PFSK-1 (cell line): Measurements from ENCODE around the gene DDX39A.

Experiments used
- FOXP2 ChIP-seq: optimal IDR thresholded peaks from 2 replicates; pipeline ENCODE3; 2011; ENCODE audit warnings: borderline replicate concordance, control low read depth, inconsistent platforms; ENCODE audit not compliant: insufficient read depth; ENCODE audit errors: extremely low read length, extremely low read depth
- POLR2AphosphoS5 ChIP-seq: IDR thresholded peaks from 2 replicates; pipeline ENCODE4 v1.6.1; 2012; ENCODE audit warnings: low read depth, mild to moderate bottlenecking, control low read depth, low read length, moderate library complexity
- SIN3A ChIP-seq: IDR thresholded peaks from 2 replicates; pipeline ENCODE4 v1.6.1; 2012; ENCODE audit warnings: mild to moderate bottlenecking, low read length, moderate library complexity, borderline replicate concordance; ENCODE audit not compliant: insufficient read depth
- TAF1 ChIP-seq: IDR thresholded peaks from 2 replicates; pipeline ENCODE4 v1.6.1; 2012; ENCODE audit warnings: low read length, control low read depth, borderline replicate concordance; ENCODE audit not compliant: insufficient read depth
- TF ChIP-seq, protein P1 (sequence below), 2 experiments: IDR thresholded peaks; 2 replicates each; pipeline versions ENCODE4 v1.6.1 to v1.8.0; 2011 to 2012; ENCODE audit warnings: low read depth in 2 of 2, low read length in 2 of 2, control low read depth in 1 of 2, inconsistent platforms in 1 of 2, mild to moderate bottlenecking in 1 of 2, moderate library complexity in 1 of 2; ENCODE audit not compliant: insufficient read depth in 1 of 2

- no peak for TF ChIP-seq SIN3A
- no peak for TF ChIP-seq TAF1
- TF ChIP-seq, protein P1, sequence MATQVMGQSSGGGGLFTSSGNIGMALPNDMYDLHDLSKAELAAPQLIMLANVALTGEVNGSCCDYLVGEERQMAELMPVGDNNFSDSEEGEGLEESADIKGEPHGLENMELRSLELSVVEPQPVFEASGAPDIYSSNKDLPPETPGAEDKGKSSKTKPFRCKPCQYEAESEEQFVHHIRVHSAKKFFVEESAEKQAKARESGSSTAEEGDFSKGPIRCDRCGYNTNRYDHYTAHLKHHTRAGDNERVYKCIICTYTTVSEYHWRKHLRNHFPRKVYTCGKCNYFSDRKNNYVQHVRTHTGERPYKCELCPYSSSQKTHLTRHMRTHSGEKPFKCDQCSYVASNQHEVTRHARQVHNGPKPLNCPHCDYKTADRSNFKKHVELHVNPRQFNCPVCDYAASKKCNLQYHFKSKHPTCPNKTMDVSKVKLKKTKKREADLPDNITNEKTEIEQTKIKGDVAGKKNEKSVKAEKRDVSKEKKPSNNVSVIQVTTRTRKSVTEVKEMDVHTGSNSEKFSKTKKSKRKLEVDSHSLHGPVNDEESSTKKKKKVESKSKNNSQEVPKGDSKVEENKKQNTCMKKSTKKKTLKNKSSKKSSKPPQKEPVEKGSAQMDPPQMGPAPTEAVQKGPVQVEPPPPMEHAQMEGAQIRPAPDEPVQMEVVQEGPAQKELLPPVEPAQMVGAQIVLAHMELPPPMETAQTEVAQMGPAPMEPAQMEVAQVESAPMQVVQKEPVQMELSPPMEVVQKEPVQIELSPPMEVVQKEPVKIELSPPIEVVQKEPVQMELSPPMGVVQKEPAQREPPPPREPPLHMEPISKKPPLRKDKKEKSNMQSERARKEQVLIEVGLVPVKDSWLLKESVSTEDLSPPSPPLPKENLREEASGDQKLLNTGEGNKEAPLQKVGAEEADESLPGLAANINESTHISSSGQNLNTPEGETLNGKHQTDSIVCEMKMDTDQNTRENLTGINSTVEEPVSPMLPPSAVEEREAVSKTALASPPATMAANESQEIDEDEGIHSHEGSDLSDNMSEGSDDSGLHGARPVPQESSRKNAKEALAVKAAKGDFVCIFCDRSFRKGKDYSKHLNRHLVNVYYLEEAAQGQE (IDR thresholded peaks at IDR 0.05; ENCODE audit: insufficient read depth in 1 of 2, low read depth in 2 of 2, low read length in 2 of 2): no peak
- TF ChIP-seq POLR2AphosphoS5: no peak
- no peak for TF ChIP-seq FOXP2
Measured at GRCh38 chr19:14440049-14440448, 20.9 kb upstream of the DDX39A start.
